ENCODE measurements around the gene DNER. TPM values are rescaled to one million over a fixed set of nuclear protein-coding genes. Genes with fewer than 3 reads are reported as not detected.

The DNER gene
- total and polyA plus RNA-seq, 2 of the 13 experiments (the other 11 are each of a cell fraction or from before 2014, with no cell fraction given): not detected

DNA sequence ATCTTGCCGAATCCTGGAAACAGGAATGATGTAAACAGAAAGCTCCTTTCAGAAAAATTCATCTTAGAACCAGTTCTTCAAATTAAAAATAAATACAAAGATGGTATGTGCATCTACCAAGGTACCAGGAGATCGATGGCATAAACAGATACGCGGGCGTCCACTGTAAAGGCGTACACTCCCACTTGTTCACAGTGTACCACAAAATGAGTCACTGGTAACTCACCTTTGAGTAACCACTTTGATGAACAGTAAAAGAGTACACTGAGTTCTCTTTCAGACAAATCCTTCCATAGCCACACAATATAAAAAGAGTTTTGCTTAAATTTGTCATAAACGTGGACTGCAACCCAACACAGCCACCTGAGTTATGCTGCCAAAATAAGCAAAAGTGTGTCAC is 128.3 kb downstream of the DNER start (continued):
- TF ChIP-seq, protein P1, sequence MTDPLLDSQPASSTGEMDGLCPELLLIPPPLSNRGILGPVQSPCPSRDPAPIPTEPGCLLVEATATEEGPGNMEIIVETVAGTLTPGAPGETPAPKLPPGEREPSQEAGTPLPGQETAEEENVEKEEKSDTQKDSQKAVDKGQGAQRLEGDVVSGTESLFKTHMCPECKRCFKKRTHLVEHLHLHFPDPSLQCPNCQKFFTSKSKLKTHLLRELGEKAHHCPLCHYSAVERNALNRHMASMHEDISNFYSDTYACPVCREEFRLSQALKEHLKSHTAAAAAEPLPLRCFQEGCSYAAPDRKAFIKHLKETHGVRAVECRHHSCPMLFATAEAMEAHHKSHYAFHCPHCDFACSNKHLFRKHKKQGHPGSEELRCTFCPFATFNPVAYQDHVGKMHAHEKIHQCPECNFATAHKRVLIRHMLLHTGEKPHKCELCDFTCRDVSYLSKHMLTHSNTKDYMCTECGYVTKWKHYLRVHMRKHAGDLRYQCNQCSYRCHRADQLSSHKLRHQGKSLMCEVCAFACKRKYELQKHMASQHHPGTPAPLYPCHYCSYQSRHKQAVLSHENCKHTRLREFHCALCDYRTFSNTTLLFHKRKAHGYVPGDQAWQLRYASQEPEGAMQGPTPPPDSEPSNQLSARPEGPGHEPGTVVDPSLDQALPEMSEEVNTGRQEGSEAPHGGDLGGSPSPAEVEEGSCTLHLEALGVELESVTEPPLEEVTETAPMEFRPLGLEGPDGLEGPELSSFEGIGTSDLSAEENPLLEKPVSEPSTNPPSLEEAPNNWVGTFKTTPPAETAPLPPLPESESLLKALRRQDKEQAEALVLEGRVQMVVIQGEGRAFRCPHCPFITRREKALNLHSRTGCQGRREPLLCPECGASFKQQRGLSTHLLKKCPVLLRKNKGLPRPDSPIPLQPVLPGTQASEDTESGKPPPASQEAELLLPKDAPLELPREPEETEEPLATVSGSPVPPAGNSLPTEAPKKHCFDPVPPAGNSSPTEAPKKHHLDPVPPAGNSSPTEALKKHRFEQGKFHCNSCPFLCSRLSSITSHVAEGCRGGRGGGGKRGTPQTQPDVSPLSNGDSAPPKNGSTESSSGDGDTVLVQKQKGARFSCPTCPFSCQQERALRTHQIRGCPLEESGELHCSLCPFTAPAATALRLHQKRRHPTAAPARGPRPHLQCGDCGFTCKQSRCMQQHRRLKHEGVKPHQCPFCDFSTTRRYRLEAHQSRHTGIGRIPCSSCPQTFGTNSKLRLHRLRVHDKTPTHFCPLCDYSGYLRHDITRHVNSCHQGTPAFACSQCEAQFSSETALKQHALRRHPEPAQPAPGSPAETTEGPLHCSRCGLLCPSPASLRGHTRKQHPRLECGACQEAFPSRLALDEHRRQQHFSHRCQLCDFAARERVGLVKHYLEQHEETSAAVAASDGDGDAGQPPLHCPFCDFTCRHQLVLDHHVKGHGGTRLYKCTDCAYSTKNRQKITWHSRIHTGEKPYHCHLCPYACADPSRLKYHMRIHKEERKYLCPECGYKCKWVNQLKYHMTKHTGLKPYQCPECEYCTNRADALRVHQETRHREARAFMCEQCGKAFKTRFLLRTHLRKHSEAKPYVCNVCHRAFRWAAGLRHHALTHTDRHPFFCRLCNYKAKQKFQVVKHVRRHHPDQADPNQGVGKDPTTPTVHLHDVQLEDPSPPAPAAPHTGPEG (CRISPR knock-in tag; IDR thresholded peaks at IDR 0.05): no peak

DNA sequence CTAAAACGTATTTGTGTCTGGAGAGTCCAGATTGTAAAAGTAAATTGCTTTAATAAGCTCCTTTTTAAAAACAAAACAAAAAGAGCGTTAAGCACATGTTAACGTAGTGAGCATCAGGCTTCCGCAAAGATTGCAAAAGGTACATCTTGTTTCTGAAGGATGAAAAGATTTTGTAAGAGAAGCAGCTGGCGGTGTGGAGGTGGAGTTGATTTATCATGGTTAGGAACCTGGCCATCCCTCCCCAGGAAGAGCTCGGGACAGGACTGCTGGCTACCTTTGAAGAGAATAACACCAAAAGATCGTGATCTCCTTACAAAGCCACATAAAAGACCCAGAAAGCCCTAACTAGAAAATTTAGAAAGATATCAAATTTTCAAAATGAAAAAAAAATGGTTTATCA is 132.2 kb downstream of the DNER start:
- H3K4me3 ChIP-seq (replicated peaks in 1 of 3; ENCODE audit: insufficient read depth in 1 of 3, low read depth in 2 of 3, low read length in 3 of 3): no peak overlapping the region
- H3K4me2 ChIP-seq (ENCODE audit: low read depth, low read length): no peak overlapping the region
- BruUV-seq (replicated peaks): no TSS peak
- H3K9me3 ChIP-seq (ENCODE audit: low read length): no peaks in the 10 kb centered on the region
- FAIRE-seq: no peak
- intact Hi-C loops (cut with micrococcal nuclease; ENCODE audit: unreplicated experiment) (no loop called here), in situ Hi-C loops (cut with HindIII; ENCODE audit: extremely low pct_ligation_motif_present, low pct_unique_long_range_greater_than_20kb) (loop anchor here (10.0 kb wide), 1 partner anchor 237 kb away; no protein-coding TSS in a partner anchor)
- no peaks in the 10 kb centered on the region for H3K4me1 ChIP-seq (ENCODE audit: insufficient read depth, low read length)
- no peaks in the 10 kb centered on the region for H3K79me2 ChIP-seq (ENCODE audit: insufficient read depth, low read length)
- TF ChIP-seq NFKB2 (CRISPR knock-in tag; IDR thresholded peaks at IDR 0.05; ENCODE audit: borderline replicate concordance) (no peak), PTBP1 (IDR thresholded peaks at IDR 0.05; ENCODE audit: low read depth, low read length, poor library complexity, severe bottlenecking) (no peak), NBN (conservative IDR thresholded peaks at IDR 0.05) (no peak), ZNF234 (CRISPR knock-in tag; conservative IDR thresholded peaks at IDR 0.05) (no peak)
- TF ChIP-seq, protein P2, sequence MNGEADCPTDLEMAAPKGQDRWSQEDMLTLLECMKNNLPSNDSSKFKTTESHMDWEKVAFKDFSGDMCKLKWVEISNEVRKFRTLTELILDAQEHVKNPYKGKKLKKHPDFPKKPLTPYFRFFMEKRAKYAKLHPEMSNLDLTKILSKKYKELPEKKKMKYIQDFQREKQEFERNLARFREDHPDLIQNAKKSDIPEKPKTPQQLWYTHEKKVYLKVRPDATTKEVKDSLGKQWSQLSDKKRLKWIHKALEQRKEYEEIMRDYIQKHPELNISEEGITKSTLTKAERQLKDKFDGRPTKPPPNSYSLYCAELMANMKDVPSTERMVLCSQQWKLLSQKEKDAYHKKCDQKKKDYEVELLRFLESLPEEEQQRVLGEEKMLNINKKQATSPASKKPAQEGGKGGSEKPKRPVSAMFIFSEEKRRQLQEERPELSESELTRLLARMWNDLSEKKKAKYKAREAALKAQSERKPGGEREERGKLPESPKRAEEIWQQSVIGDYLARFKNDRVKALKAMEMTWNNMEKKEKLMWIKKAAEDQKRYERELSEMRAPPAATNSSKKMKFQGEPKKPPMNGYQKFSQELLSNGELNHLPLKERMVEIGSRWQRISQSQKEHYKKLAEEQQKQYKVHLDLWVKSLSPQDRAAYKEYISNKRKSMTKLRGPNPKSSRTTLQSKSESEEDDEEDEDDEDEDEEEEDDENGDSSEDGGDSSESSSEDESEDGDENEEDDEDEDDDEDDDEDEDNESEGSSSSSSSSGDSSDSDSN (CRISPR knock-in tag; IDR thresholded peaks at IDR 0.05): no peak
- TF ChIP-seq, protein P3, sequence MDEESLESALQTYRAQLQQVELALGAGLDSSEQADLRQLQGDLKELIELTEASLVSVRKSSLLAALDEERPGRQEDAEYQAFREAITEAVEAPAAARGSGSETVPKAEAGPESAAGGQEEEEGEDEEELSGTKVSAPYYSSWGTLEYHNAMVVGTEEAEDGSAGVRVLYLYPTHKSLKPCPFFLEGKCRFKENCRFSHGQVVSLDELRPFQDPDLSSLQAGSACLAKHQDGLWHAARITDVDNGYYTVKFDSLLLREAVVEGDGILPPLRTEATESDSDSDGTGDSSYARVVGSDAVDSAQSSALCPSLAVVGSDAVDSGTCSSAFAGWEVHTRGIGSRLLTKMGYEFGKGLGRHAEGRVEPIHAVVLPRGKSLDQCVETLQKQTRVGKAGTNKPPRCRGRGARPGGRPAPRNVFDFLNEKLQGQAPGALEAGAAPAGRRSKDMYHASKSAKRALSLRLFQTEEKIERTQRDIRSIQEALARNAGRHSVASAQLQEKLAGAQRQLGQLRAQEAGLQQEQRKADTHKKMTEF (CRISPR knock-in tag; IDR thresholded peaks at IDR 0.05): no peak
- TF ChIP-seq, protein P4, sequence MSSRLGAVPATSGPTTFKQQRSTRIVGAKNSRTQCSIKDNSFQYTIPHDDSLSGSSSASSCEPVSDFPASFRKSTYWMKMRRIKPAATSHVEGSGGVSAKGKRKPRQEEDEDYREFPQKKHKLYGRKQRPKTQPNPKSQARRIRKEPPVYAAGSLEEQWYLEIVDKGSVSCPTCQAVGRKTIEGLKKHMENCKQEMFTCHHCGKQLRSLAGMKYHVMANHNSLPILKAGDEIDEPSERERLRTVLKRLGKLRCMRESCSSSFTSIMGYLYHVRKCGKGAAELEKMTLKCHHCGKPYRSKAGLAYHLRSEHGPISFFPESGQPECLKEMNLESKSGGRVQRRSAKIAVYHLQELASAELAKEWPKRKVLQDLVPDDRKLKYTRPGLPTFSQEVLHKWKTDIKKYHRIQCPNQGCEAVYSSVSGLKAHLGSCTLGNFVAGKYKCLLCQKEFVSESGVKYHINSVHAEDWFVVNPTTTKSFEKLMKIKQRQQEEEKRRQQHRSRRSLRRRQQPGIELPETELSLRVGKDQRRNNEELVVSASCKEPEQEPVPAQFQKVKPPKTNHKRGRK (CRISPR knock-in tag; IDR thresholded peaks at IDR 0.05): no peak
- peaks cover 0 to 4% of the 10 kb centered on the region in 2 experiments; a peak in 1 of 5 replicates for H3K27me3 ChIP-seq (ENCODE audit: control insufficient read depth in 1 of 2, insufficient read depth in 2 of 2, low read length in 2 of 2)
- no peak overlapping the region for H3K27ac ChIP-seq (ENCODE audit: extremely low read length, insufficient read depth, low read length)
- 24% methylated on average over 7 of the region's 7 CpGs for WGBS (ENCODE audit: low lambda C conversion rate)
- H3K36me3 ChIP-seq (replicated peaks in 1 of 2; ENCODE audit: control insufficient read depth in 1 of 2, insufficient read depth in 2 of 2, low read length in 2 of 2): no peaks in the 10 kb centered on the region
- no peak overlapping the region for H3K9ac ChIP-seq (ENCODE audit: insufficient read depth, low read depth, low read length)
- no peak overlapping the region for H2AFZ ChIP-seq (ENCODE audit: low read length)
- no peak for DNase-seq (ENCODE audit: low spot score)
- ChIA-PET CTCF (ENCODE audit: low intra/inter-chr PET ratio, low total read pairs) (no interaction called here), POLR2A (no interaction called here)
- no peaks in the 10 kb centered on the region for H4K20me1 ChIP-seq (ENCODE audit: insufficient read depth, low read length)
- ATAC-seq: no peak

Data from HepG2 (cell line).